ENCODE results near the gene TNPO3. TPM values are rescaled to one million over a fixed set of nuclear protein-coding genes. Genes with fewer than 3 reads are reported as not detected.

Gene TNPO3
- total RNA-seq, 1 donor from 2014 or later: 59.4 TPM

- peak; percentile 13 to 56 (median 20) for TF ChIP-seq CTCF (IDR thresholded peaks at IDR 0.05)
- DNase-seq (ENCODE audit: low spot score in 2 of 2): peak in 1 of 2 donors; percentile 39
- no peaks in the 10 kb centered on the region for H3K36me3 ChIP-seq
- H3K27ac ChIP-seq: no peak overlapping the region
- no peaks in the 10 kb centered on the region for H3K4me1 ChIP-seq
- no peaks in the 10 kb centered on the region for H3K27me3 ChIP-seq
- intact Hi-C loops (cut with DNase I): loop anchor here (5.0 kb wide), 1 partner anchor 188 kb away; no protein-coding TSS in a partner anchor
- H3K9me3 ChIP-seq: no peaks in the 10 kb centered on the region
- H3K4me3 ChIP-seq: no peak overlapping the region
Observed at GRCh38 chr7:128904381-128905197, 150.3 kb downstream of the TNPO3 start.

Other genes with a start within 250 kb of the TNPO3 start
- 117 TPM for gene FLNC, start 224.7 kb downstream of the TNPO3 start, total RNA-seq
- gene ATP6V1F, start 192.3 kb downstream of the TNPO3 start, total RNA-seq: 142 TPM
- gene KCP, start 144.4 kb downstream of the TNPO3 start, total RNA-seq: 1.2 TPM
- gene IRF5, start 117.2 kb downstream of the TNPO3 start, total RNA-seq: not detected
- gene TSPAN33, start 89.6 kb upstream of the TNPO3 start, total RNA-seq: 8.1 TPM
- gene SMO, start 133.5 kb upstream of the TNPO3 start, total RNA-seq: 12.9 TPM
- gene AHCYL2, start 169.9 kb upstream of the TNPO3 start, total RNA-seq: 62.9 TPM

Measured in ascending aorta (tissue), 2 donors.